Measurements from ENCODE around the gene SLC2A4.

DNA sequence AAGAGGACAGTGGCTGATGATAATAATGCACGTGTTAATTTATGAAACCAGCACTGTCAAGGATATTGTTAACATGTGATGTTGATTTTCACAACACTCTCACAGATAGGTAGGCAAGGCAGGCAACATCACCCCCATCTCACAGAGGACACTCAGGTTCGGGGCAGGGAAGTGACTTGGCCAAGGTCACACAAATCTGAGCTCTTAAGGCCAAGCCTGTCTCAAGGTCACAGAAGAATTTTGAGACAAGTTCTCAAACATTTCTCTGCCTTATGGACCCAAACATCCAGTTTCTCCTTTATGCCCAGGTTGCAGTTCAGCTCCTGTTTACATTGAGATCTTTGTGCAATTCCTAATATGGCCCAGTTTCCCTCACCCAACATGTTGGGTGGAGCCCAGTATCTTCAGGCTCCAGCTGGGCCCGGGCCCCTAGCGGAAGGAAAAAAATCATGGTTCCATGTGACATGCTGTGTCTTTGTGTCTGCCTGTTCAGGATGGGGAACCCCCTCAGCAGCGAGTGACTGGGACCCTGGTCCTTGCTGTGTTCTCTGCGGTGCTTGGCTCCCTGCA, 1.3 kb downstream of the SLC2A4 start:
- TF ChIP-seq, protein P1, sequence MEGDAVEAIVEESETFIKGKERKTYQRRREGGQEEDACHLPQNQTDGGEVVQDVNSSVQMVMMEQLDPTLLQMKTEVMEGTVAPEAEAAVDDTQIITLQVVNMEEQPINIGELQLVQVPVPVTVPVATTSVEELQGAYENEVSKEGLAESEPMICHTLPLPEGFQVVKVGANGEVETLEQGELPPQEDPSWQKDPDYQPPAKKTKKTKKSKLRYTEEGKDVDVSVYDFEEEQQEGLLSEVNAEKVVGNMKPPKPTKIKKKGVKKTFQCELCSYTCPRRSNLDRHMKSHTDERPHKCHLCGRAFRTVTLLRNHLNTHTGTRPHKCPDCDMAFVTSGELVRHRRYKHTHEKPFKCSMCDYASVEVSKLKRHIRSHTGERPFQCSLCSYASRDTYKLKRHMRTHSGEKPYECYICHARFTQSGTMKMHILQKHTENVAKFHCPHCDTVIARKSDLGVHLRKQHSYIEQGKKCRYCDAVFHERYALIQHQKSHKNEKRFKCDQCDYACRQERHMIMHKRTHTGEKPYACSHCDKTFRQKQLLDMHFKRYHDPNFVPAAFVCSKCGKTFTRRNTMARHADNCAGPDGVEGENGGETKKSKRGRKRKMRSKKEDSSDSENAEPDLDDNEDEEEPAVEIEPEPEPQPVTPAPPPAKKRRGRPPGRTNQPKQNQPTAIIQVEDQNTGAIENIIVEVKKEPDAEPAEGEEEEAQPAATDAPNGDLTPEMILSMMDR (IDR thresholded peaks at IDR 0.05; ENCODE audit: borderline replicate concordance, extremely low read depth, low read length, poor library complexity, severe bottlenecking): no peak
- TF ChIP-seq EZH2 (IDR thresholded peaks at IDR 0.05; ENCODE audit: borderline replicate concordance, low read depth, low read length, severe bottlenecking): no peak
